ENCODE results near the gene MIAT.
A peak's percentile ranks its signal among the peaks of the same experiment; 100 is the strongest.

Gene MIAT

DNA sequence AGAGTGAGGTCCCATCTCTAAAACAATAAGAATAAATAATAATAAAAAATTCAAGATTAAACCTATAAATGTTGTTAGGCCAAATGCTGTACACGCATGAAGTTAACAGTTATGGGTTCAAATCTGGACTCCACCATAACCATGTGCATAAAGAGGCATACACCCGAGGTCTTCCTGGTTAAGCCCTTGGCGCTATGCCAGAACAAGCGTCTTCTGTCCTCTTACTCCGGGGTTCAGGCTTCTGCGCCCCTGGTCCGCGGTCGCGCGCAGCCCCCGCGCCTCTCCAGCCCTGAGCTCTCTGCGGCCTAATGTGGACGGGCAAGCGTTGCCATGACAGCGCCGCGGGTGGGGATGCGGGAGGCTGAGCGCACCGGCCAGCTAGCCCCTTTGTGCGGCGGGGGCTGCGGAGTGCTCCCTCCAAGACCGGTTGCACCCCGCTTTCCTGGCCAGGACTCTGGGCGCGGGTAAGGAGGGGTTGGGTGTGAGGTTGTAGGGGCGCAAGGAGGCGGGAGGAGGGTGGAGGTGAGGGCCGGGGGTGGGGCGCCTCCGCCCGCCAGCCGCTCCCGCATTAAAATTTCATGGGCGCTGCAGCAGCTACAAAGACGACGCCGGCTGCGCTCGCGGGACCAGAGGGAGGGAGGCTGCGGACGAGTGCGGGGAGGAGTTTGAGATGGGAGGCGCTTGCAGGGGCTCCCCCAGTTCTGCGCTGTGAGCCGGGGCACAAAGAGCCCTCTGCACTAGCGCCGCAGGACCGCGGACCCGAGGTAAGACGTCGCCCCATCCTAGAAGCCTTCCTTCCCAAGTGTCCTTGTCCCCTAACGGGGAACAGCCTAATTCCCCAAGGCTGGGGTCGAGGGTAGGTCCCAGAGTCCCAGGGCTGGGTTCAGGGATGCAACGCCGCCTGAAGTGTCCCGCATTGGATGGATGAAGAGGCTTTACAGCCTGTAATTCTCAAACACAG, at the start of gene MIAT:
TSS of gene MIAT (plus strand) at position 698 of the 961 bp plus-strand sequence.
- no peak for TF ChIP-seq CTCF (IDR thresholded peaks at IDR 0.05; ENCODE audit: insufficient read depth, low read length, missing control alignments)
- DNase-seq (ENCODE audit: low read depth, low spot score), result no peak
- ChIA-PET POLR2A (no interaction called here), CTCF (interaction anchor here (1.3 to 1.9 kb wide), 3 partner anchors 7 to 154 kb away, joined by 4 to 9 read pairs (median 5); no protein-coding TSS in a partner anchor)
- H3K4me3 ChIP-seq (ENCODE audit: low read depth, low read length), result peak within 1 kb of the TSS; percentile 49

DNA sequence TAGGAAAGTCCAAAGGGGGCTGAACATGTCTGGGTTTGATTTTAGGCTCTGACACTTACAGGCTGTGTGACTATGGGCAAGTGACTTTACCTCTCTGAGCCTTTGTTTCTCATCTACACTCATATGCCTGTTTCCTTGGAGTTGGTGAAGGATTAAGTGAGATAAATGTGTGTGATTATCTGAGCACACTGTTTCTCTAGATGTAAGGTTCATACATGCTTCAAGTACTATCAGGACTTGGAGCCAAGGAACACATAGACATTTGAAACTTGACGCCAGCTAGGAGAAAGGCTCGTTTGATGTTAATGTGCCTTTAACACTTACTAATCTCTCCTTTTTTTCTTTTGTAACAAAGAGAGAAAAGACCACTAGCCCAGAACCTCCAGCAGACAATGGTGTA, 49.3 kb upstream of the MIAT start:
- no peak overlapping the region for H3K4me3 ChIP-seq (ENCODE audit: low read depth, low read length)
- ChIA-PET POLR2A (no interaction called here), CTCF (interaction anchor here (1.3 kb wide), 2 partner anchors 25 to 242 kb away, joined by 4 to 5 read pairs; no protein-coding TSS in a partner anchor)
- no peak for TF ChIP-seq CTCF (IDR thresholded peaks at IDR 0.05; ENCODE audit: insufficient read depth, low read length, missing control alignments)
- DNase-seq (ENCODE audit: low read depth, low spot score), result no peak

DNA sequence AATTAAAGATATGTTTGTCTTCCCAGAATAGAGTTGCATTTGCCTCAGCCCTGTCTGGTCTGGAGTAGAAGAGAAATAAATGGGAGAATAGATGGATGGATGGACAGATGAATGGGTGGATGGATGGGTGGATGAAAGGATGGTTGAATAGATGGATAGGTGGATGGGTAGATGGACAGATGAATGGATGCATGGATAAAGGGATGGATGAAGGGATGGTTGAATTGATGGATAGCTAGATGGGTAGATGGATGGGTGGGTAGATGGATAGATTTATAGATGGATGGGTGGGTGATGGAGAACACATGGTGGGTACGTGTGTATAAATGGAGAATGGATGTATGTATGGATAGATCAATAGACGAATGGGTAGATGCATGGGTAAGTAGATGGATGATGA, 48.1 kb upstream of the MIAT start:
- no peak for DNase-seq (ENCODE audit: low read depth, low spot score)
- ChIA-PET POLR2A (no interaction called here), CTCF (interaction anchor here (0.7 kb wide), 1 partner anchor 57 kb away, joined by 3 read pairs; no protein-coding TSS in a partner anchor)
- no peak overlapping the region for H3K4me3 ChIP-seq (ENCODE audit: low read depth, low read length)
- TF ChIP-seq CTCF (IDR thresholded peaks at IDR 0.05; ENCODE audit: insufficient read depth, low read length, missing control alignments), result no peak

- CTCF ChIA-PET, result no interaction called here
- POLR2A ChIA-PET, result interaction anchor here (0.6 kb wide), 1 partner anchor 10 kb away, joined by 4 read pairs; no protein-coding TSS in a partner anchor
- peak; percentile 64 for DNase-seq (ENCODE audit: low read depth, low spot score)
- H3K4me3 ChIP-seq (ENCODE audit: low read depth, low read length), result no peak overlapping the region
- no peak for TF ChIP-seq CTCF (IDR thresholded peaks at IDR 0.05; ENCODE audit: insufficient read depth, low read length, missing control alignments)
Observed at GRCh38 chr22:26610072-26610958, 47.1 kb upstream of the MIAT start.

GRCh38 chr22:26610996-26611395, 46.4 kb upstream of the MIAT start:
- CTCF ChIA-PET, result interaction anchor here (1.0 kb wide), 1 partner anchor 108 kb away, joined by 3 read pairs; no protein-coding TSS in a partner anchor
- DNase-seq (ENCODE audit: low read depth, low spot score), result no peak
- POLR2A ChIA-PET, result no interaction called here
- no peak overlapping the region for H3K4me3 ChIP-seq (ENCODE audit: low read depth, low read length)
- no peak for TF ChIP-seq CTCF (IDR thresholded peaks at IDR 0.05; ENCODE audit: insufficient read depth, low read length, missing control alignments)
